ENCODE measurements around the gene UBD. TPM values are rescaled to one million over a fixed set of nuclear protein-coding genes. Genes with fewer than 3 reads are reported as not detected.

The UBD gene
- total RNA-seq, 1 experiment from 2014 or later, result not detected

DNA sequence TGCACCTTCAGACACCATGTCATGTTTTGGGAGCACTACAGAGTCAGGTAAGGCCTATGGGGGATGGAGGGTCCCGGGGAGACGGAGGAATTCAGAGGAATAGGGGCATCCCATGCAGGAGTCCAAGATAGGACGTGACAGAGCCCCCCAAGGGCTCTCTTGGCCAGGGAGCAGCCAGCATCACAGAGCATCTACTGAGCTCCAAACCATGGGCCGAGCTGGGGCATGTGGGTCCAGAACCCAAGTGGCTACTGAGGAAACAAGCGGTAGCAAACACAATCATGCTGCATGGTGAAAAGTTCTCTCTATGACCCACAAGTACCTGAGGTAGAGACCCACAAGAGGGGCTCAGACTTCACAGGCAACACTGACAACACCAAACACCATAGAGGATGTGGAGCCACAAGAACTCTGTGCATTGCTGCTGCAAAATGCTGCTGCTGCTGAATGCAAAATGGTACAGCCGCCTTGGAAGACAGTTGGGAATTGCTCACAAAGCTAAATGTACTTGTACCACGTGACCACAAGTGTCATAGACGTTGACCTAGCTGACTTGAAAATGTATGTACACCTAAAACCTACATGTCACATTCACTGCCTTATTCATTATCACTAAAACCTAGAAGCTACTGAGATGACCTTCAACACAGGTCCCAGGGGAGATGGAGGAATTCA is 38.4 kb downstream of the UBD start:
- ATAC-seq (no peak), DNase-seq (ENCODE audit: low read depth, low spot score) (no peak)
- ChIA-PET CTCF (no interaction called here), POLR2A (no interaction called here), RAD21 (ENCODE audit: low non-redundant PET in 1 of 2, low total read pairs in 2 of 2, uncharacterized antibody in 2 of 2, unreplicated experiment in 2 of 2) (no interaction called here)
- no TSS peak for BruUV-seq (replicated peaks)
- Histone ChIP-seq H3K4me3 (replicated peaks in 1 of 2; ENCODE audit: low read depth in 1 of 2, low read length in 2 of 2) (no peak overlapping the region), H2AFZ (ENCODE audit: low read depth, low read length, poor library complexity, severe bottlenecking) (no peak overlapping the region), H3K9me2 (ENCODE audit: insufficient read depth) (no peaks in the 10 kb centered on the region), H3K27ac (ENCODE audit: low read depth, low read length) (no peak overlapping the region), H4K20me1 (ENCODE audit: insufficient read depth) (no peaks in the 10 kb centered on the region), H3K4me1 (ENCODE audit: control insufficient read depth in 1 of 2, insufficient read depth in 2 of 2, low read length in 2 of 2) (peaks cover 0 to 4% of the 10 kb centered on the region in 2 experiments; a peak in 2 of 4 replicates), H3K27me3 (ENCODE audit: insufficient read depth, low read length) (no peaks in the 10 kb centered on the region), H3K4me2 (ENCODE audit: low read length) (no peak overlapping the region), H3K9me3 (ENCODE audit: control insufficient read depth in 1 of 2, insufficient read depth in 1 of 2, low read depth in 1 of 2, low read length in 2 of 2) (no peaks in the 10 kb centered on the region), H3K9ac (ENCODE audit: low read length) (no peak overlapping the region), H3K36me3 (ENCODE audit: control insufficient read depth in 1 of 2, insufficient read depth in 2 of 2, low read length in 2 of 2) (no peaks in the 10 kb centered on the region), H3K79me2 (ENCODE audit: insufficient read depth, low read length) (no peaks in the 10 kb centered on the region)
- TF ChIP-seq, protein P1, sequence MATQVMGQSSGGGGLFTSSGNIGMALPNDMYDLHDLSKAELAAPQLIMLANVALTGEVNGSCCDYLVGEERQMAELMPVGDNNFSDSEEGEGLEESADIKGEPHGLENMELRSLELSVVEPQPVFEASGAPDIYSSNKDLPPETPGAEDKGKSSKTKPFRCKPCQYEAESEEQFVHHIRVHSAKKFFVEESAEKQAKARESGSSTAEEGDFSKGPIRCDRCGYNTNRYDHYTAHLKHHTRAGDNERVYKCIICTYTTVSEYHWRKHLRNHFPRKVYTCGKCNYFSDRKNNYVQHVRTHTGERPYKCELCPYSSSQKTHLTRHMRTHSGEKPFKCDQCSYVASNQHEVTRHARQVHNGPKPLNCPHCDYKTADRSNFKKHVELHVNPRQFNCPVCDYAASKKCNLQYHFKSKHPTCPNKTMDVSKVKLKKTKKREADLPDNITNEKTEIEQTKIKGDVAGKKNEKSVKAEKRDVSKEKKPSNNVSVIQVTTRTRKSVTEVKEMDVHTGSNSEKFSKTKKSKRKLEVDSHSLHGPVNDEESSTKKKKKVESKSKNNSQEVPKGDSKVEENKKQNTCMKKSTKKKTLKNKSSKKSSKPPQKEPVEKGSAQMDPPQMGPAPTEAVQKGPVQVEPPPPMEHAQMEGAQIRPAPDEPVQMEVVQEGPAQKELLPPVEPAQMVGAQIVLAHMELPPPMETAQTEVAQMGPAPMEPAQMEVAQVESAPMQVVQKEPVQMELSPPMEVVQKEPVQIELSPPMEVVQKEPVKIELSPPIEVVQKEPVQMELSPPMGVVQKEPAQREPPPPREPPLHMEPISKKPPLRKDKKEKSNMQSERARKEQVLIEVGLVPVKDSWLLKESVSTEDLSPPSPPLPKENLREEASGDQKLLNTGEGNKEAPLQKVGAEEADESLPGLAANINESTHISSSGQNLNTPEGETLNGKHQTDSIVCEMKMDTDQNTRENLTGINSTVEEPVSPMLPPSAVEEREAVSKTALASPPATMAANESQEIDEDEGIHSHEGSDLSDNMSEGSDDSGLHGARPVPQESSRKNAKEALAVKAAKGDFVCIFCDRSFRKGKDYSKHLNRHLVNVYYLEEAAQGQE (IDR thresholded peaks at IDR 0.05; ENCODE audit: low read depth), result no peak
- TF ChIP-seq POLR2A (IDR thresholded peaks at IDR 0.05; ENCODE audit: borderline replicate concordance, extremely low read depth, insufficient read depth, insufficient read length) (no peak), EZH2 (IDR thresholded peaks at IDR 0.05) (no peak), JUND (IDR thresholded peaks at IDR 0.05) (no peak), ELF1 (IDR thresholded peaks at IDR 0.05; ENCODE audit: borderline replicate concordance, low read depth) (no peak), ZNF274 (IDR thresholded peaks at IDR 0.05; ENCODE audit: low read depth, low read length) (no peak), TCF7L2 (IDR thresholded peaks at IDR 0.05; ENCODE audit: borderline replicate concordance, extremely low read depth, insufficient read depth, insufficient read length) (no peak), ZFX (IDR thresholded peaks at IDR 0.05) (no peak), FOSL1 (IDR thresholded peaks at IDR 0.05; ENCODE audit: low read depth) (no peak)
- TF ChIP-seq, protein P2, sequence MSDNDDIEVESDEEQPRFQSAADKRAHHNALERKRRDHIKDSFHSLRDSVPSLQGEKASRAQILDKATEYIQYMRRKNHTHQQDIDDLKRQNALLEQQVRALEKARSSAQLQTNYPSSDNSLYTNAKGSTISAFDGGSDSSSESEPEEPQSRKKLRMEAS (IDR thresholded peaks at IDR 0.05), result no peak
- TF ChIP-seq, protein P3, sequence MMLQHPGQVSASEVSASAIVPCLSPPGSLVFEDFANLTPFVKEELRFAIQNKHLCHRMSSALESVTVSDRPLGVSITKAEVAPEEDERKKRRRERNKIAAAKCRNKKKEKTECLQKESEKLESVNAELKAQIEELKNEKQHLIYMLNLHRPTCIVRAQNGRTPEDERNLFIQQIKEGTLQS (IDR thresholded peaks at IDR 0.05), result no peak
- TF ChIP-seq, protein P4, sequence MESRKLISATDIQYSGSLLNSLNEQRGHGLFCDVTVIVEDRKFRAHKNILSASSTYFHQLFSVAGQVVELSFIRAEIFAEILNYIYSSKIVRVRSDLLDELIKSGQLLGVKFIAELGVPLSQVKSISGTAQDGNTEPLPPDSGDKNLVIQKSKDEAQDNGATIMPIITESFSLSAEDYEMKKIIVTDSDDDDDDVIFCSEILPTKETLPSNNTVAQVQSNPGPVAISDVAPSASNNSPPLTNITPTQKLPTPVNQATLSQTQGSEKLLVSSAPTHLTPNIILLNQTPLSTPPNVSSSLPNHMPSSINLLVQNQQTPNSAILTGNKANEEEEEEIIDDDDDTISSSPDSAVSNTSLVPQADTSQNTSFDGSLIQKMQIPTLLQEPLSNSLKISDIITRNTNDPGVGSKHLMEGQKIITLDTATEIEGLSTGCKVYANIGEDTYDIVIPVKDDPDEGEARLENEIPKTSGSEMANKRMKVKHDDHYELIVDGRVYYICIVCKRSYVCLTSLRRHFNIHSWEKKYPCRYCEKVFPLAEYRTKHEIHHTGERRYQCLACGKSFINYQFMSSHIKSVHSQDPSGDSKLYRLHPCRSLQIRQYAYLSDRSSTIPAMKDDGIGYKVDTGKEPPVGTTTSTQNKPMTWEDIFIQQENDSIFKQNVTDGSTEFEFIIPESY (IDR thresholded peaks at IDR 0.05; ENCODE audit: extremely low read depth, insufficient replicate concordance, low read length), result no peak
- intact Hi-C loops (cut with micrococcal nuclease), result no loop called here

All from HCT116 (cell line).